Heart right ventricle (tissue), 16 donors: ENCODE data around the gene CST8. TPM values are rescaled to one million over a fixed set of nuclear protein-coding genes. Genes with fewer than 3 reads are reported as not detected.

Source experiments
- ATAC-seq, 8 donors: fragments of 200-7000 bp; cut with Tn5 transposase; one replicate each; pipeline ENCODE4 v1.9.1; 2020; ENCODE audit warnings: mild to moderate bottlenecking in 8 of 8, moderate library complexity in 8 of 8, moderate number of reproducible peaks in 1 of 8
- DNase-seq, 2 donors: peaks; one replicate each; pipeline ENCODE4 v3.0.0-alpha.2; 2020
- H3K27ac ChIP-seq, 10 donors: fragments of 200-600 bp; sonication (generic) in 2 of 10; one replicate each; pipeline versions ENCODE4 v1.5.0 to v1.8.0; 2020 to 2022; ENCODE audit warnings: mild to moderate bottlenecking in 3 of 10
- H3K27me3 ChIP-seq, 7 donors: fragments of 200-600 bp; one replicate each; pipeline ENCODE4 v1.8.0; 2021 to 2022; ENCODE audit warnings: mild to moderate bottlenecking in 2 of 7
- H3K36me3 ChIP-seq, 9 donors: fragments of 200-600 bp; sonication (generic) in 1 of 9; one replicate each; pipeline versions ENCODE4 v1.5.0 to v1.8.0; 2020 to 2022; ENCODE audit warnings: mild to moderate bottlenecking in 2 of 9
- H3K4me1 ChIP-seq, 9 donors: fragments of 200-600 bp; sonication (generic) in 1 of 9; one replicate each; pipeline versions ENCODE4 v1.5.0 to v1.8.0; 2020 to 2022; ENCODE audit warnings: mild to moderate bottlenecking in 4 of 9
- H3K4me3 ChIP-seq, 10 donors: fragments of 200-600 bp; sonication (generic) in 2 of 10; one replicate each; pipeline versions ENCODE4 v1.5.0 to v1.8.0; 2020 to 2022; ENCODE audit warnings: mild to moderate bottlenecking in 7 of 10, moderate library complexity in 2 of 10
- H3K9me3 ChIP-seq, 11 donors: fragments of 200-600 bp in 10 of 11; sonication (generic) in 2 of 11; one replicate each; pipeline versions ENCODE4 v1.5.0 to v1.8.0; 2013 to 2022; ENCODE audit warnings: mild to moderate bottlenecking in 2 of 11, control low read depth in 1 of 11, moderate library complexity in 1 of 11
- WGBS, 2 donors: extraction: QIAGEN DNeasy Blood & Tissue Kit; methylation state at CpG; one replicate each; pipeline ENCODE4 v1.1.7; 2013; ENCODE audit warnings: inconsistent platforms in 1 of 2; 5-methylcytosine and 5-hydroxymethylcytosine counted together
- intact Hi-C, 10 donors: fragments of 100-400 bp; cut with DNase I; formaldehyde crosslinking; loops; one replicate each; pipeline versions ENCODE4 v1.11.1 to v1.14.2; 2022
- polyA plus RNA-seq, 2 donors: library from polyadenylated mRNA; stranded (reverse); fragments of 200-250 nt; gene quantifications; one replicate each; pipeline ENCODE4 v1.2.3, GENCODE V29; 2013
- total RNA-seq, 10 donors: library from RNA; stranded (reverse); fragmentation: NEBNext Ultra II Directional in 3 of 10; extraction: Animal tissue kit (Norgen Biotek cat#: 25700) in 3 of 10; gene quantifications; one replicate each; pipeline versions ENCODE4 v1.2.1 to v1.2.4, GENCODE V29; 2021 to 2023
- TF ChIP-seq, protein P1 (sequence below), 9 donors: fragments of 200-600 bp; sonication (generic) in 2 of 9; IDR thresholded peaks; one replicate each; pipeline versions ENCODE4 v1.5.0 to v1.8.0; 2021 to 2022; ENCODE audit warnings: antibody characterized with exemption in 9 of 9, mild to moderate bottlenecking in 5 of 9, moderate library complexity in 1 of 9
- donor health status: Arrhythmogenic right ventricular cardiomyopathy.
- donor health status: ischemic (EF 13 %, LVEDD 7.1; RV severe dilation, severe dysfunction).
- donor health status: healthy with polysubstance abuse.
- donor health status: DM: no; HTN: yes; CAD: no.
- donor health status: DM: no; HTN: no; CAD: no.
- donor health status: ischemic (EF 25% LVEDD 6.9; RV normal size, moderate dysfunction).
- donor health status: ischemic (EF 25% LVEDD 5.7; RV mildly dilated, moderate dysfunction).
- donor health status: healthy.
- donor health status: DM: yes; HTN: yes; CAD: no.
- donor health status: Ischemic cardiomyopathy.
- donor health status: ischemic (EF 35%, LVEDD 5.7; RV mildly dilated, moderate dysfunction).
- donor health status: nonischemic (EF 11% LVEDD 7.7; RV severe dilation, severe dysfunction).
- donor health status: DM: yes; HTN: yes; CAD: no.
- donor health status: PGD.
- donor health status: ischemic (EF 29% LVEDD 5.4; RV normal size, mild dysfunction).
- donor health status: nonischemic (EF 23%, LVEDD 6.1; RV moderate dilation, normal function).

Gene CST8
- total and polyA plus RNA-seq, 12 donors, result not detected

- WGBS, 2 donors, result 88% methylated on average over 7 of the region's 7 CpGs
- Histone ChIP-seq H3K4me3 (no peak overlapping the region), H3K9me3 (no peaks in the 10 kb centered on the region), H3K27me3 (peaks cover 0 to 3% (median 0%) of the 10 kb centered on the region in 7 donors), H3K27ac (no peak overlapping the region), H3K4me1 (peaks cover 0 to 5% (median 0%) of the 10 kb centered on the region in 9 donors), H3K36me3 (no peaks in the 10 kb centered on the region)
- intact Hi-C loops, result loop anchor here in 4 of 10 donors (1.0 to 10.0 kb wide), 4 partner anchors 96 to 1101 kb away; no protein-coding TSS in a partner anchor
- TF ChIP-seq, protein P1, sequence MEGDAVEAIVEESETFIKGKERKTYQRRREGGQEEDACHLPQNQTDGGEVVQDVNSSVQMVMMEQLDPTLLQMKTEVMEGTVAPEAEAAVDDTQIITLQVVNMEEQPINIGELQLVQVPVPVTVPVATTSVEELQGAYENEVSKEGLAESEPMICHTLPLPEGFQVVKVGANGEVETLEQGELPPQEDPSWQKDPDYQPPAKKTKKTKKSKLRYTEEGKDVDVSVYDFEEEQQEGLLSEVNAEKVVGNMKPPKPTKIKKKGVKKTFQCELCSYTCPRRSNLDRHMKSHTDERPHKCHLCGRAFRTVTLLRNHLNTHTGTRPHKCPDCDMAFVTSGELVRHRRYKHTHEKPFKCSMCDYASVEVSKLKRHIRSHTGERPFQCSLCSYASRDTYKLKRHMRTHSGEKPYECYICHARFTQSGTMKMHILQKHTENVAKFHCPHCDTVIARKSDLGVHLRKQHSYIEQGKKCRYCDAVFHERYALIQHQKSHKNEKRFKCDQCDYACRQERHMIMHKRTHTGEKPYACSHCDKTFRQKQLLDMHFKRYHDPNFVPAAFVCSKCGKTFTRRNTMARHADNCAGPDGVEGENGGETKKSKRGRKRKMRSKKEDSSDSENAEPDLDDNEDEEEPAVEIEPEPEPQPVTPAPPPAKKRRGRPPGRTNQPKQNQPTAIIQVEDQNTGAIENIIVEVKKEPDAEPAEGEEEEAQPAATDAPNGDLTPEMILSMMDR (IDR thresholded peaks at IDR 0.05), result no peak
- no peak for DNase-seq
- ATAC-seq, result no peak
Observed at GRCh38 chr20:23445596-23446217, 45.2 kb upstream of the CST8 start.

GRCh38 chr20:23446505-23446904 is 44.4 kb upstream of the CST8 start:
- peaks cover 0 to 9% (median 0%) of the 10 kb centered on the region in 7 donors for H3K27me3 ChIP-seq
- no peak overlapping the region for H3K27ac ChIP-seq
- ATAC-seq (peak; percentile 53 to 83 (median 66)), DNase-seq (peak; percentile 43 to 49)
- H3K4me1 ChIP-seq, result peaks cover 0 to 5% (median 0%) of the 10 kb centered on the region in 9 donors
- H3K36me3 ChIP-seq, result no peaks in the 10 kb centered on the region
- no peaks in the 10 kb centered on the region for H3K9me3 ChIP-seq
- TF ChIP-seq, protein P1 (IDR thresholded peaks at IDR 0.05), result peak; percentile 31 to 66 (median 58)
- no peak overlapping the region for H3K4me3 ChIP-seq
- intact Hi-C loops, result loop anchor here in 3 of 10 donors (1.0 to 10.0 kb wide), 3 partner anchors 97 to 1102 kb away; no protein-coding TSS in a partner anchor
- 70 to 76% methylated on average over 8 of the region's 8 CpGs for WGBS, 2 donors

DNA sequence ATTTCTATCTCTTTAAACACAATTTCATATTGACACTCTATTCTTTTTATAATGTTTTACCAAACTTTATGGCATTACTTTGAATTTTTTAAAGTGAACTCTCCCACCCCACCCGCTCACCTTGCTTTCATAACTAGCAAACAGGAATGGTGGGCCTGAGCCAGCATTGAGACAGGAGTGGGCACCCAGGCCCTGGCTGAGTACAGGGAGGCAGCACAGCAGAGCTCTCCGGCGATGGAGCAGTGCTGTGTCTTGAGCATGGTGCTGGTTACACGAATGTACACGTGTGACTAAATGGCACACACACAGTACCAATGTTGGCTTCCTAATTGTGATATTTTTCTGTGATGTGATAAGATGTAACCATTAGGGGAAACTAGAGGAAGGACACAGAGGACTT is 42.8 kb upstream of the CST8 start:
- 90 to 92% methylated on average over 5 of the region's 5 CpGs for WGBS, 2 donors
- DNase-seq (no peak), ATAC-seq (no peak)
- Histone ChIP-seq H3K4me3 (no peak overlapping the region), H3K4me1 (peaks cover 0 to 5% (median 0%) of the 10 kb centered on the region in 9 donors), H3K36me3 (no peaks in the 10 kb centered on the region), H3K27ac (no peak overlapping the region), H3K9me3 (no peaks in the 10 kb centered on the region), H3K27me3 (peaks cover 0 to 19% (median 4%) of the 10 kb centered on the region in 7 donors)
- TF ChIP-seq, protein P1 (IDR thresholded peaks at IDR 0.05), result no peak
- intact Hi-C loops, result loop anchor here in 3 of 10 donors (5.0 to 10.0 kb wide), 2 partner anchors 756 to 1103 kb away; no protein-coding TSS in a partner anchor

GRCh38 chr20:23449421-23449820 is 41.5 kb upstream of the CST8 start:
- intact Hi-C loops, result loop anchor here in 3 of 10 donors (5.0 to 10.0 kb wide), 2 partner anchors 757 to 1105 kb away; no protein-coding TSS in a partner anchor
- Histone ChIP-seq H3K36me3 (no peaks in the 10 kb centered on the region), H3K27me3 (peaks cover 0 to 30% (median 12%) of the 10 kb centered on the region in 7 donors), H3K27ac (no peak overlapping the region), H3K4me3 (no peak overlapping the region), H3K9me3 (no peaks in the 10 kb centered on the region), H3K4me1 (peaks cover 0 to 5% (median 0%) of the 10 kb centered on the region in 9 donors)
- ATAC-seq (no peak), DNase-seq (no peak)
- 35 to 54% methylated on average over 3 of the region's 3 CpGs for WGBS, 2 donors
- TF ChIP-seq, protein P1 (IDR thresholded peaks at IDR 0.05), result no peak
